ENCODE data around the gene PHB1.

Gene PHB1

DNA sequence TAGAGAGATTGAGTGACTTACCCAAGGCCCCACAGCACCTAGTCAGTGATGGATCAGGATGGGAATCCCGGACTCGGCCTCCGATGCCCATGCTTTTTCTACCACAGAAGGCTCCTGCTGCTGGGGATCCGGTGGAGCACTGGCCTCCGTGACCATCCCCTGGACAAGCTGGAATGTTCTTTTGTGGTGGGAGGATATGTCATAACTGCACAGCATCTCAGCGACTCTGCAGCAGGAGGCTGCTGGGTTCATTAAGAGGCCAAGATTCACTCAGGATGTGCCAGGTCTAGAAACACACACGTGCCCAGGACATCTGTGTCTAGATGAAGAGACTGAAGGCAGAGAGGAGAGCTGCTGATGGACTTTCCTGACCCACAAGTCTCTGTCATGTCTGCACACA is 45.7 kb upstream of the PHB1 start:
- Histone ChIP-seq H3K36me3 (ENCODE audit: insufficient read depth, low read length) (no peaks in the 10 kb centered on the region), H3K9me2 (ENCODE audit: low read depth, low read length) (no peaks in the 10 kb centered on the region), H3K4me2 (ENCODE audit: low read length) (no peak overlapping the region), H2AFZ (ENCODE audit: low read length) (no peak overlapping the region), H3K27ac (ENCODE audit: low read depth, low read length, poor library complexity, severe bottlenecking) (no peak overlapping the region), H3K9me3 (ENCODE audit: low read length) (no peaks in the 10 kb centered on the region), H4K20me1 (ENCODE audit: insufficient read depth, low read length) (no peaks in the 10 kb centered on the region), H3K4me3 (ENCODE audit: low read depth, low read length, poor library complexity, severe bottlenecking) (no peak overlapping the region), H3K4me1 (ENCODE audit: insufficient read depth, low read length, severe bottlenecking) (no peaks in the 10 kb centered on the region), H3K27me3 (ENCODE audit: insufficient read depth, low read length) (0 out of 2 replicates have a peak, but pooled peaks cover 6% of the 10 kb centered on the region), H3K9ac (ENCODE audit: low read length) (no peak overlapping the region), H3F3A (ENCODE audit: insufficient read depth, low read length) (no peaks in the 10 kb centered on the region), H3K79me2 (ENCODE audit: insufficient read depth, low read length) (no peaks in the 10 kb centered on the region)
- no peak for TF ChIP-seq EZH2 (IDR thresholded peaks at IDR 0.05; ENCODE audit: borderline replicate concordance, low read length)
- TF ChIP-seq, protein P1, sequence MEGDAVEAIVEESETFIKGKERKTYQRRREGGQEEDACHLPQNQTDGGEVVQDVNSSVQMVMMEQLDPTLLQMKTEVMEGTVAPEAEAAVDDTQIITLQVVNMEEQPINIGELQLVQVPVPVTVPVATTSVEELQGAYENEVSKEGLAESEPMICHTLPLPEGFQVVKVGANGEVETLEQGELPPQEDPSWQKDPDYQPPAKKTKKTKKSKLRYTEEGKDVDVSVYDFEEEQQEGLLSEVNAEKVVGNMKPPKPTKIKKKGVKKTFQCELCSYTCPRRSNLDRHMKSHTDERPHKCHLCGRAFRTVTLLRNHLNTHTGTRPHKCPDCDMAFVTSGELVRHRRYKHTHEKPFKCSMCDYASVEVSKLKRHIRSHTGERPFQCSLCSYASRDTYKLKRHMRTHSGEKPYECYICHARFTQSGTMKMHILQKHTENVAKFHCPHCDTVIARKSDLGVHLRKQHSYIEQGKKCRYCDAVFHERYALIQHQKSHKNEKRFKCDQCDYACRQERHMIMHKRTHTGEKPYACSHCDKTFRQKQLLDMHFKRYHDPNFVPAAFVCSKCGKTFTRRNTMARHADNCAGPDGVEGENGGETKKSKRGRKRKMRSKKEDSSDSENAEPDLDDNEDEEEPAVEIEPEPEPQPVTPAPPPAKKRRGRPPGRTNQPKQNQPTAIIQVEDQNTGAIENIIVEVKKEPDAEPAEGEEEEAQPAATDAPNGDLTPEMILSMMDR (IDR thresholded peaks at IDR 0.05; ENCODE audit: low read length): no peak

DNA sequence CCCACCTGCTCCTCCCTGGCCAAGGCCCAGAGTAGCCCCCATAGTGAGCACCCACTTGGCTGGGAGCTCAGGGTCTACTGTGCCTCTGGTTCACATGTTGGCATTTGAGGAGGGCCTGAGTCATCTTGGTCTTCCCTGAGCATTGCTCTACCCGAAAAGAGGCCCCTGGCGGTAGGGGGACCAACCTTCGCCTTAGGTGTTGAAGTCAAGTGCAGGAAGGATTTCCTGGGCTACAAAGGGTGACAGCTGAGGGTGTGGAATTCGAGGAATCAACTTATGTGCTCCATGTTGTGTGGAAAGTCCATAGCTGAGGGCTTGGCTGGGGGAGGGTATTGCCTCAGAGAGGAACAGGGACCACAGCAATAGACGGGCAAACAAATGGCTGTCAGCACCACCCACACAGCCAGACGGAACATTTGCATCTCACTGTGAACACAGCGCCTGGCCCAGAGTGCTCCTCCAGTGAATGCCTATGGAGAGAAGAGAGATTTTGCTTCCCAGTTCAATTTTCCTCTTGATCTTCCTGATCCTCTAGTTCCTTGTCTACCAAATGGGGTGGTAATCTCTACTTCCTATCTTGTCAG is 44.8 kb upstream of the PHB1 start:
- no peak overlapping the region for H3K4me2 ChIP-seq (ENCODE audit: low read length)
- no peaks in the 10 kb centered on the region for H3K4me1 ChIP-seq (ENCODE audit: insufficient read depth, low read length, severe bottlenecking)
- 0 out of 2 replicates have a peak, but pooled peaks cover 6% of the 10 kb centered on the region for H3K27me3 ChIP-seq (ENCODE audit: insufficient read depth, low read length)
- no peak overlapping the region for H3K4me3 ChIP-seq (ENCODE audit: low read depth, low read length, poor library complexity, severe bottlenecking)
- H3K27ac ChIP-seq (ENCODE audit: low read depth, low read length, poor library complexity, severe bottlenecking): no peak overlapping the region
- no peaks in the 10 kb centered on the region for H3K36me3 ChIP-seq (ENCODE audit: insufficient read depth, low read length)
- no peaks in the 10 kb centered on the region for H3K9me2 ChIP-seq (ENCODE audit: low read depth, low read length)
- H3K9me3 ChIP-seq (ENCODE audit: low read length): no peaks in the 10 kb centered on the region
- no peaks in the 10 kb centered on the region for H4K20me1 ChIP-seq (ENCODE audit: insufficient read depth, low read length)
- no peaks in the 10 kb centered on the region for H3F3A ChIP-seq (ENCODE audit: insufficient read depth, low read length)
- no peaks in the 10 kb centered on the region for H3K79me2 ChIP-seq (ENCODE audit: insufficient read depth, low read length)
- no peak overlapping the region for H3K9ac ChIP-seq (ENCODE audit: low read length)
- TF ChIP-seq, protein P1 (IDR thresholded peaks at IDR 0.05; ENCODE audit: low read length): no peak
- TF ChIP-seq EZH2 (IDR thresholded peaks at IDR 0.05; ENCODE audit: borderline replicate concordance, low read length): no peak
- no peak overlapping the region for H2AFZ ChIP-seq (ENCODE audit: low read length)

DNA sequence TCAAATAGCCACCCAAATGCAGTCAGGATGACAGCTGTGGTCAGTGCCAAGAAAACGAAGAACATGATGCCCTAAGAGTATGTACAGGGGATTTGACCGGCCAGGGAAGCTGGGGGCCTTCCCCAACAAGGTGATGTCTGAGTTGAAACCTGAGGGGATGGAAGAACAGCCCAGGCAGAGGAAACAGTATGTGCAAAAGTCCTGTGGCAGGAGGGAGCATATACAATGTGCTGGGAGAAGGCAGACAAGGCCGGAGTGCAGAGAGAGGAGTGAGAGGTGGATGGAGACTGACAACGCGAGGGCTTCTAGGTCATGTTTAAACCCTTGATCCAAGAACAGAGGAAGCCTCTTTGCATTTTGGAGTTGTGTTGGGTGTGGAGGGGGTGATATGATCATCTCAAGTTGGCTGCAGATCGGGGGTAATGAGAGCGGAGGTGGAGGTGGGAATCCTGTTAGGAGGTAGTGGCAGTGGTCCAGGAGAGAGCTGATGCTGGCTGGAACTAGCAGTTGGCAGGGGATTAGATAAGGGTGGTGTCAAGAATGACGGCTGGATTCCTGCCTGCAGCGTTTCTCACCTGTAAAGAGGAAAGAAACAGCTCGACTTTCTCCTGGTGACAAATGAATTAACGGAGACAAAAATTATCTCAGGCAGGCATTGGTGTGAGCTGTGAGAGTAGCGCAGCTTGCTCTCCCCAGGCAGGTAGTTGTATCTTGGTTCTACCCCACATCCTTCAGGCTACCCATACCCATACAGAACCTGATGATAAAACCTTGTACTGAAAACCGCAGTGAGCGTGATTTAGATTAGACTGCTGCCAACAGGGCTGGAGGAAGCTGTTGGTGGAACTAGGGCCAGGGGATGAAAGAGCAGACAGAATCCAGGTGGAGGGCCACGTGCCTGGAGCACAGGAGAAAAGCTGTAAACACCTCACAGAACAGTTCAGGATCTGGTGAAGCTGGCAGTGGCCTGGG is 43.2 kb upstream of the PHB1 start:
- no peak overlapping the region for H2AFZ ChIP-seq (ENCODE audit: low read length)
- H3K36me3 ChIP-seq (ENCODE audit: insufficient read depth, low read length): no peaks in the 10 kb centered on the region
- no peaks in the 10 kb centered on the region for H3K79me2 ChIP-seq (ENCODE audit: insufficient read depth, low read length)
- no peak overlapping the region for H3K4me3 ChIP-seq (ENCODE audit: low read depth, low read length, poor library complexity, severe bottlenecking)
- no peak overlapping the region for H3K9ac ChIP-seq (ENCODE audit: low read length)
- no peaks in the 10 kb centered on the region for H3F3A ChIP-seq (ENCODE audit: insufficient read depth, low read length)
- H3K4me2 ChIP-seq (ENCODE audit: low read length): no peak overlapping the region
- H3K27ac ChIP-seq (ENCODE audit: low read depth, low read length, poor library complexity, severe bottlenecking): no peak overlapping the region
- H3K9me2 ChIP-seq (ENCODE audit: low read depth, low read length): no peaks in the 10 kb centered on the region
- H3K27me3 ChIP-seq (ENCODE audit: insufficient read depth, low read length): peaks cover 6% of the 10 kb centered on the region; the same call in 1 of the 2 replicates
- H3K9me3 ChIP-seq (ENCODE audit: low read length): no peaks in the 10 kb centered on the region
- TF ChIP-seq EZH2 (IDR thresholded peaks at IDR 0.05; ENCODE audit: borderline replicate concordance, low read length): no peak
- TF ChIP-seq, protein P1 (IDR thresholded peaks at IDR 0.05; ENCODE audit: low read length): no peak
- no peaks in the 10 kb centered on the region for H4K20me1 ChIP-seq (ENCODE audit: insufficient read depth, low read length)
- H3K4me1 ChIP-seq (ENCODE audit: insufficient read depth, low read length, severe bottlenecking): no peaks in the 10 kb centered on the region
